ENCODE data around the gene TPST2. TPM values are rescaled to one million over a fixed set of nuclear protein-coding genes. Genes with fewer than 3 reads are reported as not detected.

TPST2 gene
- total and polyA plus RNA-seq, 2 donors (not counting 3 experiments of a cell fraction or from before 2014, with no cell fraction given), result 49.4 to 121 TPM

- Histone ChIP-seq H3K9ac (replicated peaks; ENCODE audit: extremely low read depth, insufficient read depth, low read length) (no peak overlapping the region), H3K9me3 (replicated peaks; ENCODE audit: control insufficient read depth, insufficient read depth, low read length) (no peaks in the 10 kb centered on the region), H3K79me2 (ENCODE audit: control insufficient read depth, insufficient read depth, low read length) (peaks cover 20% of the 10 kb centered on the region), H3K36me3 (ENCODE audit: control insufficient read depth in 2 of 2, extremely low read depth in 1 of 2, insufficient read depth in 2 of 2, low read length in 2 of 2) (peaks cover 0 to 9% of the 10 kb centered on the region in 2 experiments), H3K27me3 (ENCODE audit: control insufficient read depth in 2 of 2, insufficient read depth in 2 of 2, low read length in 2 of 2) (no peaks in the 10 kb centered on the region), H3K4me1 (ENCODE audit: control insufficient read depth, extremely low read depth, insufficient read depth, low read length) (peaks cover 20% of the 10 kb centered on the region), H3K9me1 (replicated peaks; ENCODE audit: control insufficient read depth, extremely low read depth, insufficient read depth, low read length) (no peaks in the 10 kb centered on the region), H4K20me1 (replicated peaks; ENCODE audit: control insufficient read depth, extremely low read depth, insufficient read depth, low read length) (no peaks in the 10 kb centered on the region), H3K27ac (ENCODE audit: insufficient read depth, low read depth, low read length) (no peak overlapping the region), H2AFZ (ENCODE audit: low read depth, low read length) (no peak overlapping the region), H3K4me2 (ENCODE audit: insufficient read depth, low read length) (no peak overlapping the region), H3K4me3 (replicated peaks in 1 of 3; ENCODE audit: insufficient read depth in 1 of 3, low read depth in 1 of 3, low read length in 3 of 3) (no peak overlapping the region)
- no peak for TF ChIP-seq POLR2AphosphoS5 (IDR thresholded peaks at IDR 0.05; ENCODE audit: insufficient read depth, low read depth, low read length)
- ChIA-PET POLR2A (no interaction called here), CTCF (no interaction called here)
- dilution Hi-C loops (cut with MboI; ENCODE audit: extremely low pct_ligation_motif_present, low sequenced_read_pairs), result no loop called here
- FAIRE-seq, result no peak
- intact Hi-C loops (cut with micrococcal nuclease), result no loop called here
- BruUV-seq (replicated peaks), result no TSS peak
- DNase-seq (ENCODE audit: low read depth, low spot score), result no peak
Measured at GRCh38 chr22:26567610-26568009, 22.3 kb downstream of the TPST2 start.

DNA sequence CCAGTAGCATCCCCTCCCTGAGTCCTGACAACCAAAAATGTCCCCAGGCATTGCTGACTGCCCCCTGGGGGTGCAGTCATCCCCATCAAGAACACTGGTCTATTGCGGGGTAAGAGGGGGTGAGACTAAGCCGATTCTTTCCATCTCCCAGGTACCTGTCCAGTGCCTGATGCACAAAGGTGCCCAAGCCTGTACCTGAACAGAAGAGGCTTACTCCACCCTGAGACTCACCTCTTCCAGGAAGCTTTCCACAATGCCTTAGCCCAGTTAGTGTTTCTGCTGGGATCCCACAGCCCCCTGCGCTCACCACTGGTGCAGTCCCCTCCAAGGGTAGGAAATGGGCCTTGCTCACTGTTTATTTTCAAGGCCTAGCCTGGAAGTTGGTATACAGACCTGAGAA is 22.9 kb downstream of the TPST2 start:
- H3K9me3 ChIP-seq (replicated peaks; ENCODE audit: control insufficient read depth, insufficient read depth, low read length), result no peaks in the 10 kb centered on the region
- no peak overlapping the region for H2AFZ ChIP-seq (ENCODE audit: low read depth, low read length)
- DNase-seq (ENCODE audit: low read depth, low spot score) (no peak), FAIRE-seq (no peak)
- ChIA-PET POLR2A (no interaction called here), CTCF (no interaction called here)
- no peak overlapping the region for H3K27ac ChIP-seq (ENCODE audit: insufficient read depth, low read depth, low read length)
- H3K4me2 ChIP-seq (ENCODE audit: insufficient read depth, low read length), result no peak overlapping the region
- H3K27me3 ChIP-seq (ENCODE audit: control insufficient read depth in 2 of 2, insufficient read depth in 2 of 2, low read length in 2 of 2), result no peaks in the 10 kb centered on the region
- H4K20me1 ChIP-seq (replicated peaks; ENCODE audit: control insufficient read depth, extremely low read depth, insufficient read depth, low read length), result no peaks in the 10 kb centered on the region
- H3K9me1 ChIP-seq (replicated peaks; ENCODE audit: control insufficient read depth, extremely low read depth, insufficient read depth, low read length), result no peaks in the 10 kb centered on the region
- peaks cover 20% of the 10 kb centered on the region for H3K4me1 ChIP-seq (ENCODE audit: control insufficient read depth, extremely low read depth, insufficient read depth, low read length)
- peaks cover 23% of the 10 kb centered on the region for H3K79me2 ChIP-seq (ENCODE audit: control insufficient read depth, insufficient read depth, low read length)
- TF ChIP-seq MAX (IDR thresholded peaks at IDR 0.05; ENCODE audit: insufficient read depth, insufficient read length) (no peak), MYC (IDR thresholded peaks at IDR 0.05; ENCODE audit: low read depth, low read length) (no peak), POLR2A (IDR thresholded peaks at IDR 0.05; ENCODE audit: low read depth, low read length) (no peak), GATA2 (IDR thresholded peaks at IDR 0.05; ENCODE audit: insufficient read depth, insufficient read length, low read depth, low read length) (no peak), JUN (IDR thresholded peaks at IDR 0.05; ENCODE audit: borderline replicate concordance, insufficient read depth, insufficient read length, low read depth) (no peak), EZH2 (IDR thresholded peaks at IDR 0.05; ENCODE audit: borderline replicate concordance, low read depth, low read length, severe bottlenecking) (no peak), FOS (IDR thresholded peaks at IDR 0.05; ENCODE audit: borderline replicate concordance, insufficient read depth, low read length) (no peak), POLR2AphosphoS5 (IDR thresholded peaks at IDR 0.05; ENCODE audit: insufficient read depth, low read depth, low read length) (no peak)
- TF ChIP-seq, protein P1, sequence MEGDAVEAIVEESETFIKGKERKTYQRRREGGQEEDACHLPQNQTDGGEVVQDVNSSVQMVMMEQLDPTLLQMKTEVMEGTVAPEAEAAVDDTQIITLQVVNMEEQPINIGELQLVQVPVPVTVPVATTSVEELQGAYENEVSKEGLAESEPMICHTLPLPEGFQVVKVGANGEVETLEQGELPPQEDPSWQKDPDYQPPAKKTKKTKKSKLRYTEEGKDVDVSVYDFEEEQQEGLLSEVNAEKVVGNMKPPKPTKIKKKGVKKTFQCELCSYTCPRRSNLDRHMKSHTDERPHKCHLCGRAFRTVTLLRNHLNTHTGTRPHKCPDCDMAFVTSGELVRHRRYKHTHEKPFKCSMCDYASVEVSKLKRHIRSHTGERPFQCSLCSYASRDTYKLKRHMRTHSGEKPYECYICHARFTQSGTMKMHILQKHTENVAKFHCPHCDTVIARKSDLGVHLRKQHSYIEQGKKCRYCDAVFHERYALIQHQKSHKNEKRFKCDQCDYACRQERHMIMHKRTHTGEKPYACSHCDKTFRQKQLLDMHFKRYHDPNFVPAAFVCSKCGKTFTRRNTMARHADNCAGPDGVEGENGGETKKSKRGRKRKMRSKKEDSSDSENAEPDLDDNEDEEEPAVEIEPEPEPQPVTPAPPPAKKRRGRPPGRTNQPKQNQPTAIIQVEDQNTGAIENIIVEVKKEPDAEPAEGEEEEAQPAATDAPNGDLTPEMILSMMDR (IDR thresholded peaks at IDR 0.05; ENCODE audit: extremely low read depth in 1 of 2, insufficient read depth in 1 of 2, low read depth in 1 of 2, low read length in 2 of 2), result no peak
- no peak overlapping the region for H3K4me3 ChIP-seq (replicated peaks in 1 of 3; ENCODE audit: insufficient read depth in 1 of 3, low read depth in 1 of 3, low read length in 3 of 3)
- no TSS peak for BruUV-seq (replicated peaks)
- intact Hi-C loops (cut with micrococcal nuclease), result no loop called here
- dilution Hi-C loops (cut with MboI; ENCODE audit: extremely low pct_ligation_motif_present, low sequenced_read_pairs), result no loop called here
- H3K9ac ChIP-seq (replicated peaks; ENCODE audit: extremely low read depth, insufficient read depth, low read length), result no peak overlapping the region
- H3K36me3 ChIP-seq (ENCODE audit: control insufficient read depth in 2 of 2, extremely low read depth in 1 of 2, insufficient read depth in 2 of 2, low read length in 2 of 2), result peaks cover 0 to 9% of the 10 kb centered on the region in 2 experiments
